K562 (cell line): ENCODE results near the gene CHRNE. TPM values are rescaled to one million over a fixed set of nuclear protein-coding genes. Genes with fewer than 3 reads are reported as not detected.
A peak's percentile ranks its signal among the peaks of the same experiment; 100 is the strongest.

Experiments used
- FOXP1 ChIP-seq: sonication (generic); formaldehyde crosslinking; IDR thresholded peaks from 2 replicates; pipeline ENCODE4 v1.8.0; 2022; ENCODE audit warnings: mild to moderate bottlenecking, missing genetic modification reagents
- HDAC1 ChIP-seq, 2 experiments: fragments of 450-650 bp; IDR thresholded peaks; 2 replicates each; pipeline ENCODE4 v1.6.1; 2016 to 2017; ENCODE audit warnings: inconsistent platforms in 1 of 2, mild to moderate bottlenecking in 1 of 2, moderate library complexity in 1 of 2
- HNRNPH1 ChIP-seq: fragments of 200-400 bp; formaldehyde crosslinking; optimal IDR thresholded peaks from 2 replicates; pipeline ENCODE3; 2017; ENCODE audit warnings: low read depth, mild to moderate bottlenecking, low read length, moderate library complexity
- JUND ChIP-seq, 2 experiments: IDR thresholded peaks; 2 replicates in 1 of 2; 3 replicates in 1 of 2; pipeline ENCODE4 v1.6.1; 2011; ENCODE audit warnings: borderline replicate concordance in 2 of 2, low read depth in 2 of 2, low read length in 2 of 2, improper control_type of control experiment in 1 of 2, missing biosample characterization in 1 of 2, missing genetic modification characterization in 1 of 2, missing genetic modification reagents in 1 of 2
- ZBTB17 ChIP-seq: fragments of 450-650 bp; formaldehyde crosslinking; IDR thresholded peaks from 2 replicates; pipeline ENCODE4 v1.4.0; 2020; ENCODE audit warnings: mild to moderate bottlenecking
- ZC3H11A ChIP-seq: IDR thresholded peaks from 2 replicates; pipeline ENCODE4 v1.6.1; 2012; ENCODE audit warnings: low read depth, low read length, improper control_type of control experiment
- polyA plus RNA-seq, 8 experiments: library from polyadenylated mRNA; depleted of rRNA in 4 of 8; stranded (reverse) in 5 of 8; unstranded in 3 of 8; fragments of >200 nt; fragmentation: Nextera tagmentation in 2 of 8; fragmentation: Illumina TruSeq in 1 of 8; extraction: Ambion mirVana in 2 of 8; extraction: Trizol in 1 of 8; gene quantifications; 2 replicates each; pipeline versions ENCODE4 v1.2.1 to v1.2.3, GENCODE V29; 2011 to 2014; ENCODE audit warnings: inconsistent platforms in 1 of 8, missing spikeins in 1 of 8
- total RNA-seq, 7 experiments: library from RNA; depleted of rRNA in 6 of 7; stranded (reverse); fragments of >200 nt in 6 of 7; fragmentation: Illumina TruSeq in 2 of 7; extraction: Trizol in 2 of 7; gene quantifications; 2 replicates each; pipeline versions ENCODE4 v1.2.1 to v1.2.3, GENCODE V29; 2011 to 2021; ENCODE audit warnings: low replicate concordance in 1 of 7
- TF ChIP-seq, protein P1 (sequence below): fragments of 200-600 bp; sonication (generic); IDR thresholded peaks from one replicate; pipeline ENCODE4 v1.6.1; 2012; ENCODE audit warnings: mild to moderate bottlenecking, low read depth, low read length, inconsistent platforms
- TF ChIP-seq, protein P2 (sequence below): fragments of 450-650 bp; IDR thresholded peaks from 2 replicates; pipeline ENCODE4 v1.6.1; 2017; ENCODE audit warnings: antibody characterized with exemption, mild to moderate bottlenecking
- TF ChIP-seq, protein P3 (sequence below), 2 experiments: IDR thresholded peaks; 2 replicates each; pipeline ENCODE4 v1.6.1; 2011; ENCODE audit warnings: borderline replicate concordance in 1 of 2, control low read depth in 1 of 2, low read depth in 1 of 2, low read length in 1 of 2, mild to moderate bottlenecking in 1 of 2, mixed read lengths in 1 of 2, moderate library complexity in 1 of 2; ENCODE audit not compliant: insufficient read depth in 1 of 2, insufficient read length in 1 of 2, poor library complexity in 1 of 2, severe bottlenecking in 1 of 2; ENCODE audit errors: extremely low read depth in 1 of 2

The CHRNE gene
- total and polyA plus RNA-seq, 9 of the 15 experiments (the other 6 are each of a cell fraction or from before 2014, with no cell fraction given): not detected

DNA sequence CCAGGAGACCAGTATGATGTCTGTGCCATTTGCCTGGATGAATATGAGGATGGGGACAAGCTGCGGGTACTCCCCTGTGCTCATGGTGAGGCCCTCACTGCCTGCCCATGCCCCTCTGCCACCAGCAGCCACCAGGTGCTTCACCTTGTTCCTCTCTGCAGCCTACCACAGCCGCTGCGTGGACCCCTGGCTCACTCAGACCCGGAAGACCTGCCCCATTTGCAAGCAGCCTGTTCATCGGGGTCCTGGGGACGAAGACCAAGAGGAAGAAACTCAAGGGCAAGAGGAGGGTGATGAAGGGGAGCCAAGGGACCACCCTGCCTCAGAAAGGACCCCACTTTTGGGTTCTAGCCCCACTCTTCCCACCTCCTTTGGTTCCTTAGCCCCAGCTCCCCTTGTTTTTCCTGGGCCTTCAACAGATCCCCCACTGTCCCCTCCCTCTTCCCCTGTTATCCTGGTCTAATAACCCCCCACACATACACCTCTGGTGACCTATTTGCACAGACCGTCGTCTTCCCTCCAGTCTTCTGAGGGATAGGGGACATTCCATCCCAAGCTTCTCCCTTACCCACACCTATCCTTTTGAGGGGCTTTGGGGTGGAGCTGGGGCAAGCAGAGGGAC lies 41.8 kb upstream of the CHRNE start (continued):
- TF ChIP-seq, protein P1, sequence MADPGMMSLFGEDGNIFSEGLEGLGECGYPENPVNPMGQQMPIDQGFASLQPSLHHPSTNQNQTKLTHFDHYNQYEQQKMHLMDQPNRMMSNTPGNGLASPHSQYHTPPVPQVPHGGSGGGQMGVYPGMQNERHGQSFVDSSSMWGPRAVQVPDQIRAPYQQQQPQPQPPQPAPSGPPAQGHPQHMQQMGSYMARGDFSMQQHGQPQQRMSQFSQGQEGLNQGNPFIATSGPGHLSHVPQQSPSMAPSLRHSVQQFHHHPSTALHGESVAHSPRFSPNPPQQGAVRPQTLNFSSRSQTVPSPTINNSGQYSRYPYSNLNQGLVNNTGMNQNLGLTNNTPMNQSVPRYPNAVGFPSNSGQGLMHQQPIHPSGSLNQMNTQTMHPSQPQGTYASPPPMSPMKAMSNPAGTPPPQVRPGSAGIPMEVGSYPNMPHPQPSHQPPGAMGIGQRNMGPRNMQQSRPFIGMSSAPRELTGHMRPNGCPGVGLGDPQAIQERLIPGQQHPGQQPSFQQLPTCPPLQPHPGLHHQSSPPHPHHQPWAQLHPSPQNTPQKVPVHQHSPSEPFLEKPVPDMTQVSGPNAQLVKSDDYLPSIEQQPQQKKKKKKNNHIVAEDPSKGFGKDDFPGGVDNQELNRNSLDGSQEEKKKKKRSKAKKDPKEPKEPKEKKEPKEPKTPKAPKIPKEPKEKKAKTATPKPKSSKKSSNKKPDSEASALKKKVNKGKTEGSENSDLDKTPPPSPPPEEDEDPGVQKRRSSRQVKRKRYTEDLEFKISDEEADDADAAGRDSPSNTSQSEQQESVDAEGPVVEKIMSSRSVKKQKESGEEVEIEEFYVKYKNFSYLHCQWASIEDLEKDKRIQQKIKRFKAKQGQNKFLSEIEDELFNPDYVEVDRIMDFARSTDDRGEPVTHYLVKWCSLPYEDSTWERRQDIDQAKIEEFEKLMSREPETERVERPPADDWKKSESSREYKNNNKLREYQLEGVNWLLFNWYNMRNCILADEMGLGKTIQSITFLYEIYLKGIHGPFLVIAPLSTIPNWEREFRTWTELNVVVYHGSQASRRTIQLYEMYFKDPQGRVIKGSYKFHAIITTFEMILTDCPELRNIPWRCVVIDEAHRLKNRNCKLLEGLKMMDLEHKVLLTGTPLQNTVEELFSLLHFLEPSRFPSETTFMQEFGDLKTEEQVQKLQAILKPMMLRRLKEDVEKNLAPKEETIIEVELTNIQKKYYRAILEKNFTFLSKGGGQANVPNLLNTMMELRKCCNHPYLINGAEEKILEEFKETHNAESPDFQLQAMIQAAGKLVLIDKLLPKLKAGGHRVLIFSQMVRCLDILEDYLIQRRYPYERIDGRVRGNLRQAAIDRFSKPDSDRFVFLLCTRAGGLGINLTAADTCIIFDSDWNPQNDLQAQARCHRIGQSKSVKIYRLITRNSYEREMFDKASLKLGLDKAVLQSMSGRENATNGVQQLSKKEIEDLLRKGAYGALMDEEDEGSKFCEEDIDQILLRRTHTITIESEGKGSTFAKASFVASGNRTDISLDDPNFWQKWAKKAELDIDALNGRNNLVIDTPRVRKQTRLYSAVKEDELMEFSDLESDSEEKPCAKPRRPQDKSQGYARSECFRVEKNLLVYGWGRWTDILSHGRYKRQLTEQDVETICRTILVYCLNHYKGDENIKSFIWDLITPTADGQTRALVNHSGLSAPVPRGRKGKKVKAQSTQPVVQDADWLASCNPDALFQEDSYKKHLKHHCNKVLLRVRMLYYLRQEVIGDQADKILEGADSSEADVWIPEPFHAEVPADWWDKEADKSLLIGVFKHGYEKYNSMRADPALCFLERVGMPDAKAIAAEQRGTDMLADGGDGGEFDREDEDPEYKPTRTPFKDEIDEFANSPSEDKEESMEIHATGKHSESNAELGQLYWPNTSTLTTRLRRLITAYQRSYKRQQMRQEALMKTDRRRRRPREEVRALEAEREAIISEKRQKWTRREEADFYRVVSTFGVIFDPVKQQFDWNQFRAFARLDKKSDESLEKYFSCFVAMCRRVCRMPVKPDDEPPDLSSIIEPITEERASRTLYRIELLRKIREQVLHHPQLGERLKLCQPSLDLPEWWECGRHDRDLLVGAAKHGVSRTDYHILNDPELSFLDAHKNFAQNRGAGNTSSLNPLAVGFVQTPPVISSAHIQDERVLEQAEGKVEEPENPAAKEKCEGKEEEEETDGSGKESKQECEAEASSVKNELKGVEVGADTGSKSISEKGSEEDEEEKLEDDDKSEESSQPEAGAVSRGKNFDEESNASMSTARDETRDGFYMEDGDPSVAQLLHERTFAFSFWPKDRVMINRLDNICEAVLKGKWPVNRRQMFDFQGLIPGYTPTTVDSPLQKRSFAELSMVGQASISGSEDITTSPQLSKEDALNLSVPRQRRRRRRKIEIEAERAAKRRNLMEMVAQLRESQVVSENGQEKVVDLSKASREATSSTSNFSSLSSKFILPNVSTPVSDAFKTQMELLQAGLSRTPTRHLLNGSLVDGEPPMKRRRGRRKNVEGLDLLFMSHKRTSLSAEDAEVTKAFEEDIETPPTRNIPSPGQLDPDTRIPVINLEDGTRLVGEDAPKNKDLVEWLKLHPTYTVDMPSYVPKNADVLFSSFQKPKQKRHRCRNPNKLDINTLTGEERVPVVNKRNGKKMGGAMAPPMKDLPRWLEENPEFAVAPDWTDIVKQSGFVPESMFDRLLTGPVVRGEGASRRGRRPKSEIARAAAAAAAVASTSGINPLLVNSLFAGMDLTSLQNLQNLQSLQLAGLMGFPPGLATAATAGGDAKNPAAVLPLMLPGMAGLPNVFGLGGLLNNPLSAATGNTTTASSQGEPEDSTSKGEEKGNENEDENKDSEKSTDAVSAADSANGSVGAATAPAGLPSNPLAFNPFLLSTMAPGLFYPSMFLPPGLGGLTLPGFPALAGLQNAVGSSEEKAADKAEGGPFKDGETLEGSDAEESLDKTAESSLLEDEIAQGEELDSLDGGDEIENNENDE: no peak
- TF ChIP-seq ZBTB17 (CRISPR knock-in tag) (peak; percentile 6; the same call in 1 of the 2 replicates), FOXP1 (CRISPR knock-in tag) (no peak), HNRNPH1 (no peak), ZC3H11A (no peak), JUND (IDR thresholded peaks at IDR 0.05; ENCODE audit: borderline replicate concordance, low read depth, low read length) (no peak), JUND (tag; IDR thresholded peaks at IDR 0.05; ENCODE audit: borderline replicate concordance, low read depth, low read length) (no peak), HDAC1 (IDR thresholded peaks at IDR 0.05) (no peak)
- TF ChIP-seq, protein P2, sequence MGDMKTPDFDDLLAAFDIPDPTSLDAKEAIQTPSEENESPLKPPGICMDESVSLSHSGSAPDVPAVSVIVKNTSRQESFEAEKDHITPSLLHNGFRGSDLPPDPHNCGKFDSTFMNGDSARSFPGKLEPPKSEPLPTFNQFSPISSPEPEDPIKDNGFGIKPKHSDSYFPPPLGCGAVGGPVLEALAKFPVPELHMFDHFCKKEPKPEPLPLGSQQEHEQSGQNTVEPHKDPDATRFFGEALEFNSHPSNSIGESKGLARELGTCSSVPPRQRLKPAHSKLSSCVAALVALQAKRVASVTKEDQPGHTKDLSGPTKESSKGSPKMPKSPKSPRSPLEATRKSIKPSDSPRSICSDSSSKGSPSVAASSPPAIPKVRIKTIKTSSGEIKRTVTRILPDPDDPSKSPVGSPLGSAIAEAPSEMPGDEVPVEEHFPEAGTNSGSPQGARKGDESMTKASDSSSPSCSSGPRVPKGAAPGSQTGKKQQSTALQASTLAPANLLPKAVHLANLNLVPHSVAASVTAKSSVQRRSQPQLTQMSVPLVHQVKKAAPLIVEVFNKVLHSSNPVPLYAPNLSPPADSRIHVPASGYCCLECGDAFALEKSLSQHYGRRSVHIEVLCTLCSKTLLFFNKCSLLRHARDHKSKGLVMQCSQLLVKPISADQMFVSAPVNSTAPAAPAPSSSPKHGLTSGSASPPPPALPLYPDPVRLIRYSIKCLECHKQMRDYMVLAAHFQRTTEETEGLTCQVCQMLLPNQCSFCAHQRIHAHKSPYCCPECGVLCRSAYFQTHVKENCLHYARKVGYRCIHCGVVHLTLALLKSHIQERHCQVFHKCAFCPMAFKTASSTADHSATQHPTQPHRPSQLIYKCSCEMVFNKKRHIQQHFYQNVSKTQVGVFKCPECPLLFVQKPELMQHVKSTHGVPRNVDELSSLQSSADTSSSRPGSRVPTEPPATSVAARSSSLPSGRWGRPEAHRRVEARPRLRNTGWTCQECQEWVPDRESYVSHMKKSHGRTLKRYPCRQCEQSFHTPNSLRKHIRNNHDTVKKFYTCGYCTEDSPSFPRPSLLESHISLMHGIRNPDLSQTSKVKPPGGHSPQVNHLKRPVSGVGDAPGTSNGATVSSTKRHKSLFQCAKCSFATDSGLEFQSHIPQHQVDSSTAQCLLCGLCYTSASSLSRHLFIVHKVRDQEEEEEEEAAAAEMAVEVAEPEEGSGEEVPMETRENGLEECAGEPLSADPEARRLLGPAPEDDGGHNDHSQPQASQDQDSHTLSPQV: no peak
- TF ChIP-seq, protein P3, sequence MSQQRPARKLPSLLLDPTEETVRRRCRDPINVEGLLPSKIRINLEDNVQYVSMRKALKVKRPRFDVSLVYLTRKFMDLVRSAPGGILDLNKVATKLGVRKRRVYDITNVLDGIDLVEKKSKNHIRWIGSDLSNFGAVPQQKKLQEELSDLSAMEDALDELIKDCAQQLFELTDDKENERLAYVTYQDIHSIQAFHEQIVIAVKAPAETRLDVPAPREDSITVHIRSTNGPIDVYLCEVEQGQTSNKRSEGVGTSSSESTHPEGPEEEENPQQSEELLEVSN (IDR thresholded peaks at IDR 0.05; ENCODE audit: borderline replicate concordance in 1 of 2, extremely low read depth in 1 of 2, insufficient read depth in 1 of 2, insufficient read length in 1 of 2, low read depth in 1 of 2, low read length in 1 of 2, poor library complexity in 1 of 2, severe bottlenecking in 1 of 2): no peak
